Upper lobe of left lung (tissue), 4 donors: ENCODE data around the gene PGGT1B.

Experiments used
- EP300 ChIP-seq, 4 donors: sonication (generic); formaldehyde crosslinking; IDR thresholded peaks; one replicate each; pipeline ENCODE4 v1.5.1; 2017; ENCODE audit warnings: antibody characterized with exemption in 4 of 4, control low read depth in 2 of 4
- POLR2A ChIP-seq, 4 donors: fragments of 450-650 bp; IDR thresholded peaks; one replicate each; pipeline ENCODE4 v1.5.1; 2016 to 2017; ENCODE audit warnings: antibody characterized with exemption in 4 of 4, mild to moderate bottlenecking in 2 of 4
- POLR2AphosphoS5 ChIP-seq, 2 donors: sonication (generic); formaldehyde crosslinking; IDR thresholded peaks; one replicate each; pipeline ENCODE4 v1.5.1; 2017; ENCODE audit warnings: antibody characterized with exemption in 2 of 2
- TF ChIP-seq, protein P1 (sequence below), 6 experiments: fragments of 450-650 bp in 4 of 6; fragments of 200-600 bp in 2 of 6; sonication (generic) in 2 of 6; IDR thresholded peaks; one replicate each; pipeline ENCODE4 v1.5.1; 2016 to 2019; ENCODE audit warnings: antibody characterized with exemption in 6 of 6

- TF ChIP-seq, protein P1, sequence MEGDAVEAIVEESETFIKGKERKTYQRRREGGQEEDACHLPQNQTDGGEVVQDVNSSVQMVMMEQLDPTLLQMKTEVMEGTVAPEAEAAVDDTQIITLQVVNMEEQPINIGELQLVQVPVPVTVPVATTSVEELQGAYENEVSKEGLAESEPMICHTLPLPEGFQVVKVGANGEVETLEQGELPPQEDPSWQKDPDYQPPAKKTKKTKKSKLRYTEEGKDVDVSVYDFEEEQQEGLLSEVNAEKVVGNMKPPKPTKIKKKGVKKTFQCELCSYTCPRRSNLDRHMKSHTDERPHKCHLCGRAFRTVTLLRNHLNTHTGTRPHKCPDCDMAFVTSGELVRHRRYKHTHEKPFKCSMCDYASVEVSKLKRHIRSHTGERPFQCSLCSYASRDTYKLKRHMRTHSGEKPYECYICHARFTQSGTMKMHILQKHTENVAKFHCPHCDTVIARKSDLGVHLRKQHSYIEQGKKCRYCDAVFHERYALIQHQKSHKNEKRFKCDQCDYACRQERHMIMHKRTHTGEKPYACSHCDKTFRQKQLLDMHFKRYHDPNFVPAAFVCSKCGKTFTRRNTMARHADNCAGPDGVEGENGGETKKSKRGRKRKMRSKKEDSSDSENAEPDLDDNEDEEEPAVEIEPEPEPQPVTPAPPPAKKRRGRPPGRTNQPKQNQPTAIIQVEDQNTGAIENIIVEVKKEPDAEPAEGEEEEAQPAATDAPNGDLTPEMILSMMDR (IDR thresholded peaks at IDR 0.05) = no peak
- TF ChIP-seq POLR2AphosphoS5 (IDR thresholded peaks at IDR 0.05) = no peak
- no peak for TF ChIP-seq EP300 (IDR thresholded peaks at IDR 0.05)
- no peak for TF ChIP-seq POLR2A (IDR thresholded peaks at IDR 0.05)
These were observed 77.9 kb downstream of the PGGT1B start for GRCh38 chr5:115184770-115185169.
